ENCODE data around the gene OR4D11. TPM values are rescaled to one million over a fixed set of nuclear protein-coding genes. Genes with fewer than 3 reads are reported as not detected.

The OR4D11 gene
- total and polyA plus RNA-seq, 2 of the 13 experiments (the other 11 are each of a cell fraction or from before 2014, with no cell fraction given): not detected

DNA sequence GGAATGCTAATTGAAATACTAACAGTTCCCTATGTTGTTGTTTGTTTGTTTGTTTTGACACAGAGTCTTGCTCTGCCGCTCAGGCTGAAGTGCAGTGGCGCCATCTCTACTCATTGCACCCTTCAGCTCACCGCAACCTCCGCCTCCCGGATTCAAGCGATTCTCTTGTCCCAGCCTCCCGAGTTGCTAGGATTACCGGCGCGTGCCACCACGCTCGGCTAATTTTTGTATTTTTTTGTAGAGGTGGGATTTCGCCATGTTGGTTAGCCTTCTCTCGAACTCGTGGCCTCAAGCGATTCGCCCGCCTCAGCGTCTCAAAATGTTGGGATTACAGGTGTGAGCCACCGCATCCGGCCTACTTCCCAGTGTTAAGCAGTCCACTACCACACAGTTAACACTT lies 49.9 kb downstream of the OR4D11 start:
- no peaks in the 10 kb centered on the region for H4K20me1 ChIP-seq (ENCODE audit: insufficient read depth, low read length)
- 88% methylated on average over 21 of the region's 21 CpGs for WGBS (ENCODE audit: low lambda C conversion rate)
- POLR2A ChIA-PET: no interaction called here

More for the DNA sequence above, 49.9 kb downstream of the OR4D11 start:
- H3K9ac ChIP-seq (ENCODE audit: insufficient read depth, low read depth, low read length): no peak overlapping the region
- FAIRE-seq (no peak), DNase-seq (ENCODE audit: low spot score) (no peak), ATAC-seq (no peak)
- H3K36me3 ChIP-seq (replicated peaks in 1 of 2; ENCODE audit: control insufficient read depth in 1 of 2, insufficient read depth in 2 of 2, low read length in 2 of 2): no peaks in the 10 kb centered on the region
- no peak for TF ChIP-seq ZNF441 (CRISPR knock-in tag; IDR thresholded peaks at IDR 0.05; ENCODE audit: borderline replicate concordance)
- TF ChIP-seq ZNF296 (CRISPR knock-in tag; conservative IDR thresholded peaks at IDR 0.05): no peak
- TF ChIP-seq ZBTB38 (CRISPR knock-in tag; IDR thresholded peaks at IDR 0.05): peak; percentile 61; the same call in 1 of the 2 replicates
- peak; percentile 61 for TF ChIP-seq ZBTB33 (CRISPR knock-in tag; IDR thresholded peaks at IDR 0.05)
- H2AFZ ChIP-seq (ENCODE audit: low read length): no peak overlapping the region
- no peak overlapping the region for H3K27ac ChIP-seq (ENCODE audit: extremely low read length, insufficient read depth, low read length)
- in situ Hi-C loops (cut with HindIII; ENCODE audit: extremely low pct_ligation_motif_present, low pct_unique_long_range_greater_than_20kb) (no loop called here), intact Hi-C loops (cut with micrococcal nuclease; ENCODE audit: unreplicated experiment) (loop anchor here (5.0 kb wide), 2 partner anchors 129 to 249 kb away; no protein-coding TSS in a partner anchor)
- H3K4me2 ChIP-seq (ENCODE audit: low read depth, low read length): peak overlapping the region; percentile 84
- CTCF ChIA-PET (ENCODE audit: low intra/inter-chr PET ratio, low total read pairs): no interaction called here
- 0 out of 6 replicates have a peak overlapping the region, but pooled peaks of 1 of the 3 experiments have one; percentile 26 for H3K4me3 ChIP-seq (replicated peaks in 1 of 3; ENCODE audit: insufficient read depth in 1 of 3, low read depth in 2 of 3, low read length in 3 of 3)
- BruUV-seq (replicated peaks): no TSS peak
- no peaks in the 10 kb centered on the region; a peak in 1 of 5 replicates for H3K27me3 ChIP-seq (ENCODE audit: control insufficient read depth in 1 of 2, insufficient read depth in 2 of 2, low read length in 2 of 2)
- no peaks in the 10 kb centered on the region for H3K9me3 ChIP-seq (ENCODE audit: low read length)
- peaks cover 36% of the 10 kb centered on the region for H3K4me1 ChIP-seq (ENCODE audit: insufficient read depth, low read length)
- no peaks in the 10 kb centered on the region for H3K79me2 ChIP-seq (ENCODE audit: insufficient read depth, low read length)

Other genes starting within 250 kb of the OR4D11 start
- not detected in 2 replicates for gene OR5AN1, start 144.7 kb upstream of the OR4D11 start, total RNA-seq (2016; rRNA removed; fragmentation: Illumina TruSeq; extraction: Trizol)
- not detected in 2 replicates for gene OR5AN1, start 144.7 kb upstream of the OR4D11 start, polyA plus RNA-seq (2011; rRNA removed)
- not detected in 2 replicates for gene OR5A2, start 77.2 kb upstream of the OR4D11 start, total RNA-seq (2016; rRNA removed; fragmentation: Illumina TruSeq; extraction: Trizol)
- not detected in 2 replicates for gene OR5A2, start 77.2 kb upstream of the OR4D11 start, polyA plus RNA-seq (2011; rRNA removed)
- not detected in 2 replicates for gene OR5A1, start 67.1 kb upstream of the OR4D11 start, total RNA-seq (2016; rRNA removed; fragmentation: Illumina TruSeq; extraction: Trizol)
- gene OR5A1, start 67.1 kb upstream of the OR4D11 start, polyA plus RNA-seq (2011; rRNA removed): not detected in 2 replicates
- not detected in 2 replicates for gene OR4D6, start 46.6 kb upstream of the OR4D11 start, total RNA-seq (2016; rRNA removed; fragmentation: Illumina TruSeq; extraction: Trizol)
- gene OR4D6, start 46.6 kb upstream of the OR4D11 start, polyA plus RNA-seq (2011; rRNA removed): not detected in 2 replicates
- gene OR4D10, start 30.3 kb upstream of the OR4D11 start, total RNA-seq (2016; rRNA removed; fragmentation: Illumina TruSeq; extraction: Trizol): not detected in 2 replicates
- not detected in 2 replicates for gene OR4D10, start 30.3 kb upstream of the OR4D11 start, polyA plus RNA-seq (2011; rRNA removed)
- gene OR4D9, start 8.0 kb downstream of the OR4D11 start, total RNA-seq (2016; rRNA removed; fragmentation: Illumina TruSeq; extraction: Trizol): not detected in 2 replicates
- gene OR4D9, start 8.0 kb downstream of the OR4D11 start, polyA plus RNA-seq (2011; rRNA removed): not detected in 2 replicates
- gene OSBP, start 112.2 kb downstream of the OR4D11 start, total RNA-seq (2016; rRNA removed; fragmentation: Illumina TruSeq; extraction: Trizol): 13.5 and 23.0 TPM in 2 replicates
- 12.1 and 12.5 TPM in 2 replicates for gene OSBP, start 112.2 kb downstream of the OR4D11 start, polyA plus RNA-seq (2011; rRNA removed)
- gene PATL1, start 165.5 kb downstream of the OR4D11 start, total RNA-seq (2016; rRNA removed; fragmentation: Illumina TruSeq; extraction: Trizol): 12.9 and 16.6 TPM in 2 replicates
- 24.0 and 26.8 TPM in 2 replicates for gene PATL1, start 165.5 kb downstream of the OR4D11 start, polyA plus RNA-seq (2011; rRNA removed)
- not detected in 2 replicates for gene OR10V1, start 210.3 kb downstream of the OR4D11 start, total RNA-seq (2016; rRNA removed; fragmentation: Illumina TruSeq; extraction: Trizol)
- not detected in 2 replicates for gene OR10V1, start 210.3 kb downstream of the OR4D11 start, polyA plus RNA-seq (2011; rRNA removed)